Measurements from ENCODE around the gene UNK.

DNA sequence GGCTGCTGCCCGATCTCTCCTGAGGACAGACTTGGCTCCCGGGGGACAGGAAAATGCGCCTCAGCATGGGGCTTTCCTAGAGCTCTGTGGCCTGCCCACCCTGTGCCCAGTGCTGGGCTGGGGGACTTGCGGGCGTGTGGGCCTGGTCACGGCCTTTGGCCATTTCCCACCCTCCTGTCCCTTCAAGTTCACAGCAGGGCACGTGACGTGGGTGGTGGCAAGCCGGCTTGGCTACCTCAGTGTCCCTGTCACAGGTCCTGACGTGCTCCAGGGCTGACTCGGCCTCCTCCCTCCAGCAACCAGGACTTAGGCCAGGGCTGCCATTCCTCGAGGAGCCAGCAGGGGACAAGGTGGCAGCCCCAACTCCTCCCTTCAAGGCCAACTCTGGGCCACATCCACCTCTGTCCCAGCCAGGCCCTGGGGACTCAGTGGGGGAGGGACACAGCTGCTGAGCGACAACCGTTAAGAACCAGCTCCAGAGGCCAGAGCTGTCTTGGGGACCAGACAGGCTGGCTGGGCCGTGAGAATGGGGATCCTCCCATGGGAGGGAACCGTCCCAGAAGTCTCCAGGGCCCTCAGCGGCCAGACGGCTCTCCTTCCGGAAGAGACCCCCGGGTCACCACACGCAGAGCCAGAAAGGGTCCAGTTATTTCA, 60.6 kb downstream of the UNK start:
- TF ChIP-seq, protein P1, sequence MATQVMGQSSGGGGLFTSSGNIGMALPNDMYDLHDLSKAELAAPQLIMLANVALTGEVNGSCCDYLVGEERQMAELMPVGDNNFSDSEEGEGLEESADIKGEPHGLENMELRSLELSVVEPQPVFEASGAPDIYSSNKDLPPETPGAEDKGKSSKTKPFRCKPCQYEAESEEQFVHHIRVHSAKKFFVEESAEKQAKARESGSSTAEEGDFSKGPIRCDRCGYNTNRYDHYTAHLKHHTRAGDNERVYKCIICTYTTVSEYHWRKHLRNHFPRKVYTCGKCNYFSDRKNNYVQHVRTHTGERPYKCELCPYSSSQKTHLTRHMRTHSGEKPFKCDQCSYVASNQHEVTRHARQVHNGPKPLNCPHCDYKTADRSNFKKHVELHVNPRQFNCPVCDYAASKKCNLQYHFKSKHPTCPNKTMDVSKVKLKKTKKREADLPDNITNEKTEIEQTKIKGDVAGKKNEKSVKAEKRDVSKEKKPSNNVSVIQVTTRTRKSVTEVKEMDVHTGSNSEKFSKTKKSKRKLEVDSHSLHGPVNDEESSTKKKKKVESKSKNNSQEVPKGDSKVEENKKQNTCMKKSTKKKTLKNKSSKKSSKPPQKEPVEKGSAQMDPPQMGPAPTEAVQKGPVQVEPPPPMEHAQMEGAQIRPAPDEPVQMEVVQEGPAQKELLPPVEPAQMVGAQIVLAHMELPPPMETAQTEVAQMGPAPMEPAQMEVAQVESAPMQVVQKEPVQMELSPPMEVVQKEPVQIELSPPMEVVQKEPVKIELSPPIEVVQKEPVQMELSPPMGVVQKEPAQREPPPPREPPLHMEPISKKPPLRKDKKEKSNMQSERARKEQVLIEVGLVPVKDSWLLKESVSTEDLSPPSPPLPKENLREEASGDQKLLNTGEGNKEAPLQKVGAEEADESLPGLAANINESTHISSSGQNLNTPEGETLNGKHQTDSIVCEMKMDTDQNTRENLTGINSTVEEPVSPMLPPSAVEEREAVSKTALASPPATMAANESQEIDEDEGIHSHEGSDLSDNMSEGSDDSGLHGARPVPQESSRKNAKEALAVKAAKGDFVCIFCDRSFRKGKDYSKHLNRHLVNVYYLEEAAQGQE (IDR thresholded peaks at IDR 0.05; ENCODE audit: low read depth), result 0 out of 2 replicates have a peak, but pooled peaks have one; percentile 42
- TF ChIP-seq ZBTB7A (IDR thresholded peaks at IDR 0.05; ENCODE audit: low read depth) (no peak), CREB1 (IDR thresholded peaks at IDR 0.05; ENCODE audit: low read depth) (no peak), EGR1 (IDR thresholded peaks at IDR 0.05) (no peak), EP300 (IDR thresholded peaks at IDR 0.05; ENCODE audit: borderline replicate concordance) (no peak), RAD21 (IDR thresholded peaks at IDR 0.05; ENCODE audit: low read depth) (peak; percentile 54), YY1 (IDR thresholded peaks at IDR 0.05; ENCODE audit: low read depth) (no peak; the same call in 1 of the 2 replicates), CEBPB (IDR thresholded peaks at IDR 0.05) (no peak), TAF1 (IDR thresholded peaks at IDR 0.05; ENCODE audit: low read depth) (no peak), TEAD4 (IDR thresholded peaks at IDR 0.05) (no peak; the same call in 1 of the 2 replicates), FOXM1 (IDR thresholded peaks at IDR 0.05; ENCODE audit: borderline replicate concordance, low read depth) (no peak; the same call in 1 of the 2 replicates)
- TF ChIP-seq, protein P2, sequence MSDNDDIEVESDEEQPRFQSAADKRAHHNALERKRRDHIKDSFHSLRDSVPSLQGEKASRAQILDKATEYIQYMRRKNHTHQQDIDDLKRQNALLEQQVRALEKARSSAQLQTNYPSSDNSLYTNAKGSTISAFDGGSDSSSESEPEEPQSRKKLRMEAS (IDR thresholded peaks at IDR 0.05), result peak; percentile 81
- TF ChIP-seq, protein P3, sequence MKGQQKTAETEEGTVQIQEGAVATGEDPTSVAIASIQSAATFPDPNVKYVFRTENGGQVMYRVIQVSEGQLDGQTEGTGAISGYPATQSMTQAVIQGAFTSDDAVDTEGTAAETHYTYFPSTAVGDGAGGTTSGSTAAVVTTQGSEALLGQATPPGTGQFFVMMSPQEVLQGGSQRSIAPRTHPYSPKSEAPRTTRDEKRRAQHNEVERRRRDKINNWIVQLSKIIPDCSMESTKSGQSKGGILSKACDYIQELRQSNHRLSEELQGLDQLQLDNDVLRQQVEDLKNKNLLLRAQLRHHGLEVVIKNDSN (IDR thresholded peaks at IDR 0.05), result peak; percentile 92
